Adipocyte (in vitro differentiated cells): ENCODE data around the gene CFAP46.

Experiments used
- DNase-seq: peaks from one replicate; pipeline ENCODE4 v3.0.0-alpha.2; 2015; ENCODE audit warnings: low read depth
- H3K27me3 ChIP-seq: replicated peaks from 2 replicates; pipeline ENCODE4 v1.7.0; 2013; ENCODE audit warnings: mild to moderate bottlenecking, low read length, moderate library complexity; ENCODE audit not compliant: control insufficient read depth, insufficient read depth
- H3K36me3 ChIP-seq: 2 replicates; pipeline ENCODE4 v1.7.0; 2013; ENCODE audit warnings: low read length, mild to moderate bottlenecking, moderate library complexity; ENCODE audit not compliant: control insufficient read depth, insufficient read depth, severe bottlenecking
- H3K4me1 ChIP-seq: 2 replicates; pipeline ENCODE4 v1.7.0; 2013; ENCODE audit warnings: mild to moderate bottlenecking, low read length, moderate library complexity; ENCODE audit not compliant: control insufficient read depth, insufficient read depth
- H3K4me3 ChIP-seq: 2 replicates; pipeline ENCODE4 v1.7.0; 2013; ENCODE audit warnings: mild to moderate bottlenecking, low read length, moderate library complexity
- H3K9ac ChIP-seq: 2 replicates; pipeline ENCODE4 v1.7.0; 2013; ENCODE audit warnings: mild to moderate bottlenecking, low read length, moderate library complexity
- H3K9me3 ChIP-seq: 2 replicates; pipeline ENCODE4 v1.7.0; 2013; ENCODE audit warnings: mild to moderate bottlenecking, low read length, moderate library complexity; ENCODE audit not compliant: control insufficient read depth

CFAP46 gene

DNA sequence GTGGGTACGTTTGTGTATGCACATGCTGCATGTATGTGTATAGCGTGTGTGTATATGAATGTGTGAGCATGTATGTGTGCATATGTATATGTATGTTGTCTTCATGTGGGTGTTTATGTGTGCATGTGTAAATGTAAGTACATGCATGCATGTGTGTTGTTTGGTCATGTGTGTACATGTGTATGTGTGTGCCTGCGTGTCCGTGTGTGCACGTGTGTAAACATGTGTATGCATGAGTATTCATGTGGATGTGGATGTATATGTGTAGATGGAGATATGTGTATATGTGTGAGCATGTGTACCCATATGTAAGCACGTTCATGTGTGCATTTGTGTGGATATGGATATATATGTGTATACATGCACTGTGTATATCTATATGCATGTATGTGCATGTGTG, 5.5 kb upstream of the CFAP46 start:
- peaks cover 51% of the 10 kb centered on the region for H3K27me3 ChIP-seq
- H3K4me1 ChIP-seq, result no peaks in the 10 kb centered on the region
- no peak overlapping the region for H3K4me3 ChIP-seq
- H3K9ac ChIP-seq, result no peak overlapping the region
- H3K9me3 ChIP-seq, result peaks cover 3% of the 10 kb centered on the region
- no peaks in the 10 kb centered on the region for H3K36me3 ChIP-seq
- no peak for DNase-seq

DNA sequence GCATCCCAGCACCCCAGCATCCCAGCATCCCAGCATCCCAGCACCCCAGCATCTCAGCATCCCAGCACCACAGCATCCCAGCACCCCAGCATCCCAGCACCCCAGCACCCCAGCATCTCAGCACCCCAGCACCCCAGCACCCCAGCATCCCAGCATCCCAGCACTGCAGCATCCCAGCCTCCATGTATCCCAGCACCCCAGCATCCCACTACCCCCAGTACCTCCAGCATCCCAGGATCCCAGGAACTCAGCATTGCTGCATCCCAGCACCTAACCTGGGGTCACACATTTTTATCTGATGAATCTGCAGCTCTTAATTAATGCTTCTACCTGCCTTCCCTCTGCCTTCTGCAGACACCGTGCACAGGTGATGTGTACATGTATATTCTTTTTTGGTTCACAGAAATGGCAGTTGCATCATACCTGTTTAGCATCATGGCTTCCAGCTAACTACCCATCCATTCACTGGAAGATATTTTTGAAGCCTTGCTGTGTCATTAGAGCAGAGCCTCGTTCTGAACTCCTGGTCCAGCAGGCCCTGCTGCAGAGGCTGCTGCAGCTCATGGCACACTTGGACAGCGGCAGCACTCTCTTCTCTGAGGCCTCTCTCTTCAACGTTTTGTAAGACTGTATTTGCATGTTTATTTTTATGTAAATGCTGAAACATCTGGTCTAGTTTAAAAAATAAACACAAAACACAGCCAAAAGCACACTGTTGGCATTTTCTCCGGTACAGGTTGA, 4.6 kb upstream of the CFAP46 start:
- Histone ChIP-seq H3K9ac (no peak overlapping the region), H3K4me3 (no peak overlapping the region), H3K9me3 (peaks cover 3% of the 10 kb centered on the region), H3K27me3 (peaks cover 46% of the 10 kb centered on the region), H3K4me1 (no peaks in the 10 kb centered on the region), H3K36me3 (no peaks in the 10 kb centered on the region)
- DNase-seq, result peak; percentile 42

DNA sequence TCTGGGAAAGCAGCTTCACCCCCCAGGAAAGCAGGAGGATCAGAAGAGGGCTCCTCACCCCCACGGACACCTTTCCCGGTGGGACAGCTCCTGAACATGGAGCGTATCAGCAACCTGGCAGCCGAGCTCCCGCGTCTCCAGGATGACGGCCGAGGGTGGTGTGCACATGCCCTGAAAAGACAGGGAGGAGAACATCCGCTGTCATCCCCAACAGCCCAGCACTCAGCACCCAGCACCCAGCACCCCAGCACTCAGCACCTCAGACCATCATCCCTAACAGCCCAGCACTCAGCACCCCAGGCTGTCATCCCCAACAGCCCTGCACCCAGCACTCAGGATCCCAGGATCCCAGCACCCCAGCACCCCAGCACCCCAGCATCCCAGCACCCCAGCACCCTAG, 3.9 kb upstream of the CFAP46 start:
- H3K27me3 ChIP-seq, result peaks cover 47% of the 10 kb centered on the region
- H3K36me3 ChIP-seq, result no peaks in the 10 kb centered on the region
- DNase-seq, result no peak
- peaks cover 3% of the 10 kb centered on the region for H3K9me3 ChIP-seq
- no peak overlapping the region for H3K4me3 ChIP-seq
- H3K9ac ChIP-seq, result no peak overlapping the region
- H3K4me1 ChIP-seq, result no peaks in the 10 kb centered on the region

DNA sequence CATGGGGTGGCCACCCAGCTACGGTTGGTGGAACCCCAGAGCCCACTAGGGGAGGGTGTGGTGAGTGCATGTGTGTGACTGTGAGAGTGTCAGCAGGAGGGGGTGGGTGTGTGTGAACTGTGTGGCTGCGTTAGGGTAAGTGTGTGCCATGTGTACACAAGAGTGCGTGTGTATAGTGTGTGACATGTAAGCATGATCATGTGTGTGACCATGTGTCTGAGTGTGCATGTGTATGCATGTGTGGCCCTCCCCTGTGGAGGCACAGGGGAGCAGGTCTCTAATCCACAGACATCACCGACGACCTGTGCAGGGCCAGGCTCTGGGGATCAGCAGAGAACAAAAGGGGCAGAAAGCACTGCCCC, 3.5 kb upstream of the CFAP46 start:
- Histone ChIP-seq H3K36me3 (no peaks in the 10 kb centered on the region), H3K4me1 (no peaks in the 10 kb centered on the region), H3K4me3 (no peak overlapping the region), H3K9ac (no peak overlapping the region), H3K27me3 (peaks cover 48% of the 10 kb centered on the region), H3K9me3 (peaks cover 3% of the 10 kb centered on the region)
- no peak for DNase-seq

DNA sequence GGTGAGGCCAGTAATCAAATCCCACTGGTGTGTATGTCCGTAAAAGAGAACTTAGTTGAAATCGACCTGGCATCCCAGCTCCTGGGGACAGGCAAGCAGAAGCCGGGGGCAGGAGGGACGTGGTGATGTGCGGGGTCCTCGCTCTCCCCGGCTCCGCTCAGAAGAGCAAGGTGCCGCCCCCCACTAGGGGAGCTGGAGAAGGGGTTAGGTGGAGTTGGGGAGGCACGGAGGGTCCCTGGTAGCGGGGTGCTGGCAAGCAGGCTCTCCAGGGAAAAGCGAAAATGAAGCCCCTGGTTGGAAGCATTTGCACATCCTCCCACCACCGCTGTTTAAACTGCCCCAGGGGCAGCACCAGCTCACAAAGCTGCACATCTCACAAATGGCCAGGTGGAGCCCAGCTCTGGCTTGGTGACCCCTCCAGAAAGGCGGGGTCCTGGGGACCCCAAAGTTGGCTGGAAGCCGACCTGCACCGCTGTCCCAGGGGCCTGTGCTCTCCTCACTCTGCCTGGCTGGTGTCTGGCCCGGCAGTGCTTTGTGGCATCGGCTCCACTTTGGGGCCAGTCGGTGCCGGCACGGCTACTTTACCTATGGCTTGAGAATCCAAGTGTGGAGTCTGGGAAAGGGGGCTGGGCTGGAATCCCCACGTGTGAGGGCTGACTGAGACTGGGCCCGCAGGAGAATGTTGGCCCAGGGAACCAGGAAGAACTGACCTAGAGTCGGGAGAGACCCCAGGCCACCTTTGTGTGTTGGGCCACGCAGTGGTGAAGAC, 2.9 kb upstream of the CFAP46 start:
- no peak overlapping the region for H3K9ac ChIP-seq
- H3K27me3 ChIP-seq, result peaks cover 45% of the 10 kb centered on the region
- H3K36me3 ChIP-seq, result no peaks in the 10 kb centered on the region
- peaks cover 3% of the 10 kb centered on the region for H3K9me3 ChIP-seq
- no peaks in the 10 kb centered on the region for H3K4me1 ChIP-seq
- H3K4me3 ChIP-seq, result no peak overlapping the region
- no peak for DNase-seq

DNA sequence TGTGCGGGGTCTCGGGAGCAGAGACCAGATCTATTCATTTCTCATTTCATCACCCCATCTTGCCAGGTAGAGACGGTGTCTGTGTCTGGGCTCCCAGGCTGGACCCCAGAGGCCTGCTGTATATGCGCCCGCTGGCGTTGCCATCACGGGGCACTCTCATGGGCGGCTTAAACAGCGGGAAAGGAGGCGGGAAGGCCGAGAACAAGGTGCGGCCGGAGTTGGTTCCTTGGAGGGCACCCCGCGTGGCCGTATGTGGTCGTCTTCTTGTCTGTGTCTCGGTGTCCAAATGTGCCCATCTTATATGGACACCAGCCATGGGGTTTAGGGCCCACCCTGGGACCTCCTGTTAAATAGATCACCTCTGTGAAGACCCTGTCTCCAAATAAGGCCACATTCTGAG, 2.1 kb upstream of the CFAP46 start:
- no peak for DNase-seq
- Histone ChIP-seq H3K9ac (no peak overlapping the region), H3K36me3 (no peaks in the 10 kb centered on the region), H3K9me3 (peaks cover under 1% of the 10 kb centered on the region), H3K4me3 (no peak overlapping the region), H3K27me3 (peaks cover 38% of the 10 kb centered on the region), H3K4me1 (no peaks in the 10 kb centered on the region)

DNA sequence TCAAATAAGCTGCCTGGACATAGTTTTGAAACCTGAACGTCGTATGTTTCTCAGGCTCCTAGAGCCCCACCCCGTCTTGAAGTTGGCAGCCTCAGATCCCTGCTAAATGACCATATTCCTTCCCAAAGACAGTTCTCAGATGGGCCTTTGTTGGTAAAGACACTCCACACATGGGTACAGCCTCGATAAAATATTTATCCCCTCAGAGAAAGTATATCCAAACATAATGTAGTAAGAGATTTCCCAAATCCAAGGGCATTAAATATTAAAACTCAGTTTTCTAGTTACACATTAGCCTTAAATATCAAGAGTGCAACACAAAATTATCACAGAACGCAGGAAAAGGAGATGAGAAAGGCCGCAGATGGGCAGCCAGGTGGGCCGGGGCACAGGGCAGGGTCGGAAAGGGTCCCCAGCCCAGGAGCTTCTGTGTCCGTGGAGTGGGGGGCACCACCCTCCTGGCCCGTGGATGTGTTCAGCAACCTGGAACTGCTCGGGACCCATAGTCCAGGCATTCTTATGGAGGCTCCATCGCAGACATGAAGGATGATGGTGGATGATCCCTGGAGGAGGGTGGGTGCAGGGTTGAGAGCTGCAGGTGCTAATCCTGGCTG, 1.5 kb upstream of the CFAP46 start:
- peaks cover 40% of the 10 kb centered on the region for H3K27me3 ChIP-seq
- no peak overlapping the region for H3K4me3 ChIP-seq
- H3K4me1 ChIP-seq, result no peaks in the 10 kb centered on the region
- DNase-seq, result no peak
- H3K36me3 ChIP-seq, result no peaks in the 10 kb centered on the region
- no peak overlapping the region for H3K9ac ChIP-seq
- no peaks in the 10 kb centered on the region for H3K9me3 ChIP-seq

DNA sequence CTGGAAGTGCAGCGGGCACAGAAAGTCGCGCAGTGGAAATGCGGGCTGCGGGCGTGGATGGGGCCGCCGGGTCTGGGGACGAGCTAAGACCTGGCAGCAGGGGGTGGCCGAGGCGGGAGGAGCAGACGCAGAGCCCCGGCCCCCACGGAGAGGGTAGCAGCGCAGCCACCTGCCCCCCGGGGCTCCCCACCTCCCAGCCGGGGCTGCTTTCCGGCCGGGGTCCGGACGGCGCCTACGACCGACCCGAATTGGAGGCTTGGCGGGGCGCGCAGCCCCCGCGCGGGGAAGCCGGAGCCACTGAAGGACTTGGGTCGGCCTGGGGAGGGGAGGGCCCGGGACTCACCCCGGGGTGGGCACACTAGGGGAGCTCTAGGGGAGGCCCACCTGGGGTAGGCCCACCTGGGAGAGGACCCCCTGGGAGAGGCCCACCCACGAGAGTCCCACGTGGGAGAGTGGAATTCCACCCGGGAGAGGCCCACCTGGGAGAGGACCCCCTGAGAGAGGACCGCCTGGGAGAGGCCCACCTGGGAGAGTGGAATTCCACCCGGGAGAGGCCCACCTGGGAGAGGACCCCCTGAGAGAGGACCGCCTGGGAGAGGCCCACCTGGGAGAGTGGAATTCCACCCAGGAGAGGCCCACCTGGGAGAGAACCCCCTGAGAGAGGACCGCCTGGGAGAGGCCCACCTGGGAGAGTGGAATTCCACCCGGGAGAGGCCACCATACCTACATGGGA, 854 bp upstream of the CFAP46 start:
- no peak for DNase-seq
- Histone ChIP-seq H3K4me3 (peak overlapping the region; percentile 56), H3K9ac (no peak overlapping the region)

DNA sequence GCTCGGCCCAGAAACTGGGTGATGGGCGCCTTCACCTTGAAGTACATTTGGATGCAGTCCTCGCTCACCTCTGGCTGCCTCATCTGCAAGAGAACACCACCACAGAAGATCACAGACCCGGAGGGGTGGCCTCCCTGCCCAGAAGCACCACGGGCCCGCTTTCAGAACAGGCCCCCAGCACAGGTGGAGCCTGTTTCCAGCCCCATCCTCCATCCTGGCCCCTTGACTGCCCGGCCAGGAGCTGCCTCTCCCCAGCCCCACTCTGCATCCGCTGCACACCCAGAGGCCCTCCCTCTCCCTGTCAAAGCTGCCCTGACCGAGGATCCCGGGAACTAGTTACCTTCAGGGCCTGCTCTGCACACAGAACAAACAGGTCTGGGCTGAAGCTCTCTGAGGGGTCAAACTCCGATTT, 724 bp downstream of the CFAP46 start:
- no peak for DNase-seq

More for the DNA sequence above, 854 bp upstream of the CFAP46 start:
- Histone ChIP-seq H3K36me3 (no peaks in the 10 kb centered on the region), H3K27me3 (peaks cover 38% of the 10 kb centered on the region), H3K9me3 (no peaks in the 10 kb centered on the region), H3K4me1 (no peaks in the 10 kb centered on the region)

DNA sequence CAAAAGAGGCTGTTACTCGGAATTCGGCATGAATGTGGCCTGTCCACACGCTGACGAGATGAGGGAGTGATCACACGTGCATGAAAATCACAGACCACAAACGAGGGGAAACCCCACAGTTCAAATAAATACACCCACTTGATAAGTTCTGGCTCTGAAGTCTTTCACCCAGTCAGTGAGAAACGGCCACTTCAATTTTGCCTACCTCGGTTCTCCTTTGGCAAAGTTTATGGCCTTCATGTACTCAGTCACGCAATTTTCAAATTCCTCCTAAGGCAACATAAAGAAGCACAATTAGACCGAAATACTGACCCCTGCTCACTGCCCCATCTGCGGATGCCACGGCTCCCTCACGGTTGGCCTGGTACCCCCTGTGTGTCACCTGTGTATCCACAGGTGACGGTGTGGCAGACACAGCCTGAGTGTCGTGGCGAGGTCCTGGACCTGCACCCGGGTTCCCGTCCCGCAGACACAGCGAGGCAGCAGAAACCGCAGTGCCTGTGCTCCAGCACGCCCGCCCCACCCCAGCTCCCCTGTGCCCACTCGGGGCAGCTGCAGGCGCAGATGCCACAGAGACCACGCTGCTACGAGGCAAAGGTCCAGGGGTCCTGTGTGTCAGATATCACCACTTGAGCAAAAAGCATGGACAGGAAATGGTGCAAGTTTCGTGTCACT, 1.4 kb downstream of the CFAP46 start:
- Histone ChIP-seq H3K4me3 (no peak overlapping the region), H3K9me3 (no peaks in the 10 kb centered on the region), H3K4me1 (no peaks in the 10 kb centered on the region), H3K27me3 (peaks cover 42% of the 10 kb centered on the region), H3K36me3 (no peaks in the 10 kb centered on the region), H3K9ac (no peak overlapping the region)
- no peak for DNase-seq

More for the DNA sequence above, 724 bp downstream of the CFAP46 start:
- Histone ChIP-seq H3K27me3 (peaks cover 40% of the 10 kb centered on the region), H3K9me3 (no peaks in the 10 kb centered on the region), H3K4me1 (no peaks in the 10 kb centered on the region), H3K4me3 (no peak overlapping the region), H3K9ac (no peak overlapping the region), H3K36me3 (no peaks in the 10 kb centered on the region)
